NCI-H1930 (cell line): ENCODE measurements around the gene GATA1.

Experiments used
- DNase-seq, 2 experiments: peaks; one replicate each; lab custom pipeline; 2025; lab: John Stamatoyannopoulos, UW

Gene GATA1

DNA sequence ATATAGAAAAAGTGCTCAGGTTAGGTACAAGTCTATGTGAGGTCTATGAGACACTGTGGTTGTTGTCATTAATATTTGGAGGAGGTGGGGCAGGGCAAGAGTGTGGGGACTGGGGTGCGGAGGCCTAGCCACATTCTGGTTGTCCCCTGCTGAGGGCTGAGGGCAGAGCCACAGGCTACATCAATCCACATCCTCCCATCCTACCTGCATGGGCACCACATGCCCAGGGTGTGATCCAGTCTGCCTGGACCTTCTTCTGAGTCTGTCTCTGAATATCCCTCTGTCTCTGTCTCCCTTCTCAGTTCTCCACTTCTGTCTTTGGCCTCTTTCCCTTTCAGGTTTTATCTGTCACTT, 1.2 kb upstream of the GATA1 start:
- DNase-seq, result no peak

DNA sequence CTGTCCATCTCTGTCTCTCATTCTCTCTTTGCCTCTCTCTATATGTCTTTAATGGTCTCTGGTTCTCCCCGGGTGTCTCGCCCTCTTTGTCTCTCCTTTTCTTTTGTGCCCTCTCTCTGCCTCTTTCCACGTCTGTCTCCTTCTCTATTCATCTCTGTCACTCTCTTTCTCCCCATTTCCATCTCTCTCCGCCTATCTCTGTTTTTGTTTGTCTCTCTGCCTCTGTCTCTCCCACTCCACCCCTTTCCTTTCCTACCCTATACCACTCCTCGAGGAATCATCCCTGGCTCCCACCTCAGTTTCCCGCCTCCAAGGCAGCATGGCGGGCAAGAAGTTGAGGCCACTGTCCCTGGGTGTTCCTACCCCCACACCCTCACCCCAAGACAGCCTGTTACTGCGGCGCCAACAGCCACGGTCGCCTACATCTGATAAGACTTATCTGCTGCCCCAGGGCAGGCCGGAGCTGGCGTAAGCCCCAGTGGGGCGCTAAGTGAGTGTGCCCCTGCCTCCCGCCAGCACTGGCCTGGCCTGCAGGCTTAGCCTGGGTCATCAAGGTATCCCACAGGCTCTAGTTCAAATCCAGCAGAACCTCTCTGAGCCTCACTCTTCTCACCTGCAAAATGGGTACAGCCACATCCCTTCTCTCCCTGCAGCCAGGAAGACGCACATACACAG, 713 bp upstream of the GATA1 start:
- no peak for DNase-seq

DNA sequence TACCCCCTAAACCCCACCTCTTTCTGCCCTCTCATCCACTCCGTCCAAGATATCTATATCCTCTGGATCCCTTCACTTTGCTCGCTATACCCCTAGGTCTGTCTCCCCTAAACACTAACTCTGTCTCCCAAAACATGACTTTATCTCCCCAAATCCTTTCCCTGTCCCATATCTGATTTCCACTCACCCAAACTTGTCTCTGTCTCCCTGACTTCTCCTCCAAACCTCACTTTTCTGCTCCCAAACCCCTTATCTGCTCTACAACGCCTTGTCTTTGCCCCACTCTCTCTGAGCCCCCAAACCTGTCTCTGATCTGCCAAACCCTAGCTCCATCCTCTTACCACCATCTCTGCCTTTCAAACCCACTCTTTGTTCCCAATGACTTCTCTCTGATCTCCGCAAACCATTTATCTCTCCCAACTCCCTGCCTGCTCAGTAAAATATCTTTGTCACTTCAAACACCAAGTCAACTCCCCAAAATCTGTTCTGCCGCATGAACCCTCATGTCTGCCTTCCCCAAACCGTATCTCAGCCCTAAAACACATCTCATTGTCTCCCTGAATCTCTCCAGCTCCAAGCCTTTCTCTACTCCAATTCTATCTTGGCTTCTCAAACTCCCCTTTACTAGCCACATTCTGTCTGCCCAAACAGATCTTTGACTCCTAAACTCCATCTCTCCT, 575 bp downstream of the GATA1 start:
- DNase-seq, result no peak

DNA sequence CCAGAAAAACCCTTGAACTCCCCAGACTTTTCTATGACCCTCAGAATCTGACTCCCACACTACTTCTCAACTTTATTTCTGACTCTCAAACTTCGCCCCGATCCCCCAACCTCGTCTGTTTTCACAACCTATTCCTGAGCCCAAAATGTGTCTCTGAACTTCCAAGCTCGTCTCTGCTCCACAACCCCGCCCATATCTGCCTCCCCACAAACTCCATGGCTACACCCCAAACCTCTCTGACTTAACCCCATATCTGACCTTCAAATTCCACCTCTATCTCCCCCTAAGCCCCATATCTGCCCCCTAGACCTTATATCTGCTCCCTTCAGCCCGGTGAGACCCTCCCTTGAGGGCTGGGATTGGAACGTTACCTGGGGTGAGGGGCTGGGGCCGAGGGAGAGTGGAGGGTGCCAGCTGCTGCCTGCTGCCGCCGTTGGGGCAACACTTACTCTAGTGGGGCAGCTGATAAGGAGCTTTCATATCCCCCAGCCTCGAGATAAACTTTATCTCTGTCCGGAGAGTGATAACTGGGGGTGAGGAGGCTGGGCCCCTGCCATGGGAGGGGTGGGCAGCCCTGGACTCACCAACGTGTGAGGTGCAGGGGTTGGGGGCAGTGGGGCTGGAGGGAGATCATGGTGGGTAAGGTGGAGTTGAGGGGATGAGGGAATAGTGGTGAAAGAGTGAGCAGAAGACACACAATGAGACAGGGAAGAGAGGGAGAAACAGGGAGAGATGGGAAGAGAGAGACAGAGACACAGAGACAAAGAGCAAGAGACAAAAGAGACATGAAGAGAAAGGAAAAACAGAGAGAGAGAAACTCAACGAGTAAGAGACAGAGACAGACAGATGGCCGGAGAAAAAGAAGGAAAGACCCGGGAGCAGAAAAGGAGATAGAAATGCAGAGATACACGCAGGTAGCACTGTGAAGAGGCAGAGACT, 1.4 kb downstream of the GATA1 start:
- no peak for DNase-seq

DNA sequence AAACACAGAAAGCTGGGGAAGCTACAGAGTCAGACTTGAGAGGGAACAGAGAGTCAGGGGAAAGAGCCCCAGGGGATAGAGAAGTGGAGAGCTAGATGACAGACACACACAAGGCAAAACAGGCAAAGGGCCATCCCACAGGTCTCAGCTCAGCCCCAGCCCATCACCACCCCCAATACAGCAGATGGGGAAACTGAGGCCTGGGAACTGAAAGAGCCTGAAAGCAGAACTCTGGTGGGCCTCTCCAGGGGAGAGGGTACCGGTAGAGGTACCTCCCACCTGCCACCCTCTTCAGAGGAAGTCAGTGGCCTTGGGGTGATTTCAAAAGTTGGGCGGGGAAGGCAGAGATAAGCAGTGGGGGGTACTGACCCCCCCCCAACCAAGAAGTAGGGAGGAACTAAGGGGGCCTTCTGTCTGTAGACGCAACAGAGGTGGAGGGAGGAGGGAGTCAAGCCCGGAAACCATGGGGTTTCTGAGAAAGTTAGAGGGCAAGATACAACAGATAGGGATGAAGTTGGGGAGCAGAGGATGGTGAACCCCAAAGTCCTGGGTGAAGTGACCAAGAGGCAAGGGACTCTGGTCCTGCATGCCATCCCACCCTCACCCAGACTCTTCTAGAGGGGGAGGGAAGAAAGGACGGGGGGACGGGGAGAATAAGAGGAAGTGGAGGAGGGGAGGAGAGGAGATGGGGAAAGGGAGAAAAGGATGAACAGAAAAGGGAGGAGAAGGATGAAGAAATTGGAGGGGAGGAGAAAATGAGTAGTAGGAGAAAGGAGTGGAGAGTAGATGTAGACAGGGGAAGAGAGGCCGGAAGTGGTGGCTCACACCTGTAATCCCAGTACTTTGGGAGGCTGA, 3.2 kb downstream of the GATA1 start:
- DNase-seq, result no peak

DNA sequence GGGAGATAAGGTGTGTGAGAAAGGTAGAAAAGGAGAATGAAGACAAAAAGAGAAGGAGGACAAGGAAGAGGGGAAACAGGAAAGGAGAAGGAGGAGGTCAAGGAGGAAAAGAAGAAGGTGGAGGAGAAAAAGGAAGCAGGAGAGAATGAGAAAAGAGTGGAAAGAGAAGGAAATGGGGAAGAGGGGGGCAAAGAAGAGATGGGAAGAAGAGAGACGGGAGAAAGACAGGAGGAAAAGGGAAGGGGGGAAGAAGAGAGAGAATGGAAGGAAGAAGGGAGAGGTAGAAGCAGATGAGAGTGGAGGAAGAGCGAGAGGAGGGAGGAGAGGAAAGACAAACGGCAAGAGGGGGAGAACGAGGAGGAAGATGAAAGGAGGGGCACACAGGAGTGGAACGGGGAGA, 4.1 kb downstream of the GATA1 start:
- DNase-seq, result no peak

DNA sequence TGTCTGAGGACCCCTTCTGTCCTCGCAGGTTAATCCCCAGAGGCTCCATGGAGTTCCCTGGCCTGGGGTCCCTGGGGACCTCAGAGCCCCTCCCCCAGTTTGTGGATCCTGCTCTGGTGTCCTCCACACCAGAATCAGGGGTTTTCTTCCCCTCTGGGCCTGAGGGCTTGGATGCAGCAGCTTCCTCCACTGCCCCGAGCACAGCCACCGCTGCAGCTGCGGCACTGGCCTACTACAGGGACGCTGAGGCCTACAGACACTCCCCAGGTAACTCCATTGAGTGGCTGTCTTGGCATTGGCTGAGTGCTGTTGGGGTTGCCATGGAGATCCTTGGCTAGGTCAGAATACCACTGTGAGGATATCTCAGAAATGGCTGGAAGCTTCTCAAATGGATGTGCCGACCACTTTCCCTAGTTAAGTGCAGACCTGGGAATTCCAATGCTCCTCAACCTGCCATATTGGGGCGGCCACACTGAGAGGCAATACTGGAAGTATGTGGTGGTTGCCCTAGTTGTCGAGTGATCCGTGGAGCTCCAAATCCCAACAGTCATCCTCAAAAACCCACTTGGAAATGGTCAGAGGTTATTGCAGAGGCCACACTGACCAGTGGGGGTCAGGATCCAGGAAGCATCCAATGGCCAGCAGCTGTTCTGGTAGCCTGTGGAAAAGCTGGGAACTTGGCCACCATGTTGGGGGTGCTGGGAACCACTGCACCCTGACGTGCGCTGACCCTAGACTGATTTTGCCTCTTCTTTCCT, 4.9 kb downstream of the GATA1 start:
- DNase-seq, result no peak

DNA sequence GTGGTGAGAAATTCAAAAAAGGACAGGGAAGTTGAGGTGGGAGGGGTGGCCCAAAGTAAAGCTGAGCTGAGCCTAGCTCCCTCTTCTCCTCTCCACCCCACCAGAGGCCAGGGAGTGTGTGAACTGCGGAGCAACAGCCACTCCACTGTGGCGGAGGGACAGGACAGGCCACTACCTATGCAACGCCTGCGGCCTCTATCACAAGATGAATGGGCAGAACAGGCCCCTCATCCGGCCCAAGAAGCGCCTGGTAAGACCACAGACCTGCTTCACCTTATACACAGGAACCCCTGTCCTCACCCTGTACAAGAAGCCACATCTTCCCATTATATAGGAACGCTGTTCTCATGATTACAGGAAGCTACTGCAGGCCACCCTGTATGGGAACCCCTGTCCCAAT, 5.8 kb downstream of the GATA1 start:
- DNase-seq, result no peak

DNA sequence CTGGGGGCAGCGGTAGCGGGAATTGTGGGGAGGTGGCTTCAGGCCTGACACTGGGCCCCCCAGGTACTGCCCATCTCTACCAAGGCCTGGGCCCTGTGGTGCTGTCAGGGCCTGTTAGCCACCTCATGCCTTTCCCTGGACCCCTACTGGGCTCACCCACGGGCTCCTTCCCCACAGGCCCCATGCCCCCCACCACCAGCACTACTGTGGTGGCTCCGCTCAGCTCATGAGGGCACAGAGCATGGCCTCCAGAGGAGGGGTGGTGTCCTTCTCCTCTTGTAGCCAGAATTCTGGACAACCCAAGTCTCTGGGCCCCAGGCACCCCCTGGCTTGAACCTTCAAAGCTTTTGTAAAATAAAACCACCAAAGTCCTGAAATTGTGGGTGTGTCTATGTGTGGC, 7.5 kb downstream of the GATA1 start:
- DNase-seq, result no peak

DNA sequence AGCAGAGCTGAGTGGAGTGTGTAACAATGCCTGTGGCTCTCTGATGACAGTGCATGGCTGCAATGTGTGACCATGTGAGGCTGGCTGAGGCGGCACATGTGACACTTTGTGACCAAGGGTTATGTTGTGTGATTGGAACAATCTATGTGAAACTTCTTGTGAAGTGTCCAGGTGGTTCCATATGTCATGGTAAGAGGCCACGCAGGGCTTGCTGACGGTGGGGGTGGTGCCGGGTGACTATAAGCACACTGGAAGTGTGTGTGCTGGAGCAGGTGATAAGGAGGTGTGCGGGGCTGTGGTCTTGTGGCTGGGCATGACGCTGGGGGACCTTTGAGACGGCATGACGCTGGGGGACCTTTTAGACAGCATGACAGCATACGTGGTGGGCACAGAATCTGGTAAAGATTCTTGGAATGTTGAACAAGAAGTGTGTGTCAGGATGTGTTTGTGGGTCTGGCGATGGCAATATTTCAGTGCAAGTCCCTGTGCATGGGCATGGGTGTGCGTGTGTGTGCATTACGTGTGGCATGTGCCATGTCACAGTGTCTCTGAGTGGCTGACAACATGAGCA, 8.0 kb downstream of the GATA1 start:
- no peak for DNase-seq

DNA sequence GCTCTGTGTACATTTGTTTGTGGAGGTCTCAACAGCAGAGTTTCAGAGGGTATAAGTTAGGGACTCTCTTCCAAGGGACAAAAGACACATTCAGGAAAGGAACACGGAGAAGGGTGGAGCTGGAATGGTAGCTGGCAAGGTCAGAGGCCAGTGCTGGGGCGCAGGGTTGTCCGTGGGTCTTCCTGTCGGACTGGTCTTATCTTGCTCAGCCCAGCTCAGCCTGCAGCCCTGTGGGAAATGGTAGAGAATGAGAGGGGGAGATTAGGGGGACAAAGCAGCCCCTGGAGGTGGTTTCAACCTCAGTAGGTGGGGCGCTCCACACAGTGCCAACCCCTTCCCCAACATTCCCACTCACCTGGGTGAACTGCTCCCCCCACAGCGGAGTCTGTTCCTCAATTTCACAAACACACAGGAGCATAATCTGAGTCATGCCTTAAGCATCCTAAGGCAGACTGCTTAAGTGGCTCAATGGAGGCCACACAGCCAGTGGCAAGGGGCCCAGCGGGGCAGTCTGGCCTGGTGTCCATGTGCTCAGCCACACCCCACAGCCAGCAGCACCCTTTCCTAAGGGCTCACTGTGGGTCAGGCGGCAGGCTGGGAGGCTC, 8.6 kb downstream of the GATA1 start:
- DNase-seq, result no peak

DNA sequence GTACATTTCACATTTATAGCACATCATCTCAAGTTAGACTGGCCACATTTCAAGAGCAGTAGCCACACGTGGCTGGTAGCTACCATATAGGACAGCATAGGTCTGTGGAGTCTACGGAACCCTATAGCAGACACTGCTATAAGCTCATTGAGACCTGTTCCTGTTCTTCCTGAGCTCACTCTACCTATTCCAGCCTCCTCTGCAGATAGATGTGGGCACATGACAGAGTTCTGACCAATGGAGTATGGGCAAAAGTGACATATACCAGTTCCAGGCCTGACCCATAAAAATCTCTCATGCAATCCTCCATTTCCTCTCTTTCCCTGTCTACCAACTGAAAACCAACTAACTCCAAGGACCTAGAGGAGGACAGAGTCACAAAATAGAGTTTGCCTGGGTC, 11.9 kb downstream of the GATA1 start:
- DNase-seq, result no peak

DNA sequence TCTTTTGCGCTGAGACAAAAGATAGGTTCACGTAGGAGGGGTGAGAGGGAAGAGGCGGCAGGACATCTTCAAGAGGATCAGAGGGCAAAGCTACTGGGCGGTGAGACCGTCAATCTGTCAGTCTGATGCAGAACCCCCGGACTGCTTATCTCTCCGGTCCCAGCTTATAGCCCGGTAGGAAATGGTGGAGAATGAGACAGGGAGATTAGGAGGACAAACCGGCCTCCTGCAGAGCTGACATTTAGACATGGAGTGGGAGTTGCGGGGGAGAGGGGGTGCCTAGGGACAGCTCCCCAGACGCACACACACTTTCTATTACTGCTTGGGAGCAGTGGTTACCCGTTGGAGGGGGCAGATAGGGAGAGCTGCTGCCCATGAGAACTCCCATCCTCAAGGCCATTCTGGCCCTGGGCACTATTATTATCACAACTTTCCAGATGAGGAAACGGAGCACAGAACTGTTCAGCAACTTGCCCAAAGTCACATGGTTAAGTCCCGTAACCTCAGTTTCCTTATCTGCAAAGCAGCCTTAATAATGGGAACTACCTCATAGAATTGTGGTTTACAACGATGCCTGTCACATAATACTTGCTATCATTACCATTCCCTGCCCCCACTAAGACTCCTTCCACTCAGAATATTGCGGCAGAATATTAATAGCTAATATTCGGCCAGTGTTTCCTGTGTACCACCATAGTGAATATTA, 14.3 kb downstream of the GATA1 start:
- DNase-seq, result no peak

DNA sequence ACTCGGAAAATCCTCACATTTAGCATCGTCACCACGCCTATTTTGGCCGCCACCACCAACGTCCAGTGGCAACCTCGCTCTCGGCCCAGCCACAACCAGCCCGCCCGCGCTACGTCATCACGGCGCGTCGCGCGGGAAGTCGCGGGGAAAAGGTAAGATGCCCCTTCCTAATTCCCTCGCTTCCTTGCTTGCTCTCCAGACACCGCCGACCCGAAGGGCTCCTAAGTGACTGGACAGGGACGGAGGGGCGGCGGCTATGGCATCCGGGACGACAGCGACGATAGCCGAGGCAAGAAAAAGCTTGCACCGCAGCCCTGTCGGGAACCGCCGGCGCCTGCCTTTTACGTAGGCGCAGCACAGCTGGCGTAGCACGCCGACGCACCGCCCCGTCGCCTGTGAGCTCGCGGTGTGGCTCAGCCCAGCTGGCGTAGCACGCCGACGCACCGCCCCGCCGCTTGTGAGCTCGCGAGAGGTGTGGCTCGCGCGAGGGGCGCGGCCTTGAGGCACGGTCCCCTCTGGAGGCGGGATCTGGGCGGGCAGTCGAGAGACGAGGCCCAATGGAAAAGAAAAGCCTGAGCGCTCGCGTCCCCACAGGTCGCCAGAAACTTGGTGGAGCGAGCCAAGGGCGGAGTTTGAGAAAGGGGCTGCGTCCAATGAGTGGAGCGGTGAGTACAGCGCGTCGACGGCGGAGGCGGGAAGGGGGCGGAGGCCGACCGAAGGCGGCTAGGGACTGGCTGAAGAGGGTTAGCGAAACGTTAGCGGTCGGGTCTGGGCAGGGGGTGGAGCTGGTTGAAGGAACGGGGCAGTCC, 15.1 kb downstream of the GATA1 start, which contains the start of gene HDAC6:
TSS of gene HDAC6 (plus strand) at position 788 of the 809 bp plus-strand sequence. CDS start 626 bp downstream, outside the sequence.
- peak; percentile 97 to 98 for DNase-seq

DNA sequence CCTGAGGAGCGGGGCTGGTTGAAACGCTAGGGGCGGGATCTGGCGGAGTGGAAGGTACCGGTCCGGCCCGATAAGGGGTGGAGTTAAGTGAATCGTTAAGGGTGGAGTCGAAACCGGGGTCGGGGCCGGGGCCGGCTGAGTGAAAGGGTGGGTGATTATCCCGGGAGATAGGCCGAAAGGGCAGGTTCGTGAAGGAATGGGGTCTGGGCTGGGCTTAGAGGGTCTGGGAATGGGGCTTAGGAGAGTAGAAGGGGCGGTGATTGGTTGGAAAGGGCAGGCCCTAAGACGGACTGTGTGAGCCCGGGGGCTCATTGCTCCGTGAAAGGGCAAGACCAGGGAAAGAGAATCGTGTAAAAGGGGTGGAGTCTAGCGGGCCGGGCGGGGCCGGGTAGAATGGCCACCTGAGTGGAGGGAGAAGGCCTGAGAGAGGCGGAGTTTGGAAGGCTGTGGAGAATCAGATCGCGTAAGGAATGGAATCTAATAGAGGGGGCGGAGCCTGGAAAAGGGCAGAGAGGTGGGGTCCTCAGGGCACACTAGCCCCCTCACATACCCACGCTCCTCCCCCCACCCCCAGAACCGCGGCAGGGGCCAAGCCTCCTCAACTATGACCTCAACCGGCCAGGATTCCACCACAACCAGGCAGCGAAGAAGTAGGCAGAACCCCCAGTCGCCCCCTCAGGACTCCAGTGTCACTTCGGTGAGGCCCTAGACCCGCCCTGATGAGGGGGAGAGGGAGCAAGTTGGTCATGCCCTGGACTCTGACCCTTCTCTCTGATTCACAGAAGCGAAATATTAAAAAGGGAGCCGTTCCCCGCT, 15.9 kb downstream of the GATA1 start:
- DNase-seq, result peak; percentile 7 to 58

DNA sequence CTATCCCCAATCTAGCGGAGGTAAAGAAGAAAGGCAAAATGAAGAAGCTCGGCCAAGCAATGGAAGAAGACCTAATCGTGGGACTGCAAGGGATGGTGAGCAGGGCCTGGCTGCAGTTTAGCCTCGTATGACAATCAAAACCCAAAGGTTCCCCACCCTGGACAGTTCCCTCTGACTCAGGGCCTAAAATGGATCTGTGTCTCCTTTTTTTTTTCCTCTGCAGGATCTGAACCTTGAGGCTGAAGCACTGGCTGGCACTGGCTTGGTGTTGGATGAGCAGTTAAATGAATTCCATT, 16.5 kb downstream of the GATA1 start:
- DNase-seq, result no peak

DNA sequence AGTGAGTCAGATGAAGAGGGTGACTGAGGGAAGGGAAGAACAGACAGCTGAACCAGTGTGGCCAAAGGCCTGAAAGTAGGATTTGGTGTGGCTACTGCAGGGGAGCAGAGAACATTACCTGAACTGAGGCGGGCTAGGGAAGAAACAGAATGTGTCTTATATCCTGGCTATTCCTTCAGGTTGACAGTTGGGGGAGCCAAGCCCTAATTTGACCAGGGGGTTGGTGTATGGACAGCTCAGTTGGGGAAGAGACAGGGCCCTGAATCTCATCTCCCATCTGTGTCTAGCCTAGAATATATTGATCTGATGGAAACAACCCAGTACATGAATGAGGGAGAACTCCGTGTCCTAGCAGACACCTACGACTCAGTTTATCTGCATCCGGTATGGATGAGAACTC, 19.7 kb downstream of the GATA1 start:
- no peak for DNase-seq

DNA sequence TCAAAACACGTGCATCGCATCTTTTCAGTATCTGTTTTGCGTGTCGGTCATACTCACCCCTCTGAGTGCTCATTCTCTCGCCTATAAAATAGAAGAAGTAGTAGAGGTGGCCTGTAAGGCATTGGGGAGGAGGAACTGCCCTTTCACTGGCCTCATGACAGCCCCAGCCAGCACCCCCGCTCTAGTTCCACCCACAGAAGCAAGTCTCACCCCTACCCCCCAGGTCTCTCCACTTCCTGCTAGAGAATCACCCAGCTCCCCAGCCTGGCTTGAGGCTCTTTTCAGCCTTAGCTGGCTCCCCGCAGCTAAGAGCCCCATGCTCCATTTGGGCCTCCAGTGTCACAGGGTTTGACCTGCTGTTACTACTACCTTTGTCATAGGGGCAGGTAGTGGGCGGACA, 27.3 kb downstream of the GATA1 start:
- no peak for DNase-seq
